ENCODE results near the gene OR10K1.
"Not testable (repeated sequence)": the region's sequence is repeated elsewhere in the genome, so short reads cannot be mapped to it uniquely, and the experiment has no call there.

OR10K1 gene, protein sequence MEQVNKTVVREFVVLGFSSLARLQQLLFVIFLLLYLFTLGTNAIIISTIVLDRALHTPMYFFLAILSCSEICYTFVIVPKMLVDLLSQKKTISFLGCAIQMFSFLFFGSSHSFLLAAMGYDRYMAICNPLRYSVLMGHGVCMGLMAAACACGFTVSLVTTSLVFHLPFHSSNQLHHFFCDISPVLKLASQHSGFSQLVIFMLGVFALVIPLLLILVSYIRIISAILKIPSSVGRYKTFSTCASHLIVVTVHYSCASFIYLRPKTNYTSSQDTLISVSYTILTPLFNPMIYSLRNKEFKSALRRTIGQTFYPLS

DNA sequence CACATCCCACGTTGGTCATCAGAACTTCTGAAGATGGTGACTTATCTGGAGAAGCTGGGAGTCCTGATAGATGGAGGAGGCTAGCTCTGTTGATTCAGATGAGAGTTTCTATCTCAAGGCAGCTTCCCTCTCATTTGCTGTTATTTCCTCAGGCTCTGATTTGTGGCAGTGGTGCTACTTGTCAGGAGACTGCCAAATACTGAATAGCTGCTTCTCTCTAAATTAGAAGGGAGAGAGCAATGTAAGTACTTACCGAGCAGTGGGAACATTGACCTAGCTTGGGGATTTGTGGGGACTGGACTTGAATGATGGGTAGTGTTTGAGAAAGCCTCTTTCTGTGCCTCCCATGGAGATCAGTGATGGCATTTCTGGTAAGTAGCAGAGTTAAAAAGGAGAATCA, at the start of gene OR10K1:
OR10K1 (plus strand) TSS at position 301 of the 400 bp plus-strand sequence. CDS start 3,728 bp downstream, outside the sequence.
- DNase-seq: no peak

DNA sequence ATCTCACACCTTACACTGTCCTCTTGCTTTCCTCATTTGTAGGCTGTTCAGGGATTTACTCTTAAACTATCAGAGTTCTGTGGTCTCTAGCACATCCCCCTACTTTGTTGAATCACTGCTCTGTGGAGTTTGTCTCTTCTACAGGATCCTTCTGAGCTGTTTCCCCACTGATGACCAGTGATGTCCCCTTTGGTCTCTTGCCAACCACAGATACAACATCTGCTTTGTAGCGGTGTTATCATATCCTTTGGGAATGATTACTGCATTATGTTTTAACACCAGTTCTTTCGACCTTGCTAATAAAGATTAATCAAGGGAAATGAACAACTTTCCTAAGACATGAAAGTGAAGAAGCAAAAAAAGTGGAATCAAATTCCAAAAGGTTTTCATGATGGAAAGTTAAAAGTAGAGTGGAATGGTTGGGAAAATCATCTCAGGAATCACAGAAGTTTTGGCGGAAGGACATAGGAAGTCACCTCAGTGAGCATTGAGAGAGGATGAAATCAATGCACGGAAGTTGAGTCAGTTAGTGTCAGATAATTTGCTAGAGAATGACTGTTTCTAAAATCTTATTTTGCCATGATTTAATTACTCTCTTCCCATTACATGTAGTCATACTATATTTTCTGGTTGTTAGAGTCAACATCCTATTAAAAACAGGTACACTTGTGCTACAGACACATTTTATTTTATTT, 46.8 kb upstream of the OR10K1 start:
- no peak for DNase-seq

DNA sequence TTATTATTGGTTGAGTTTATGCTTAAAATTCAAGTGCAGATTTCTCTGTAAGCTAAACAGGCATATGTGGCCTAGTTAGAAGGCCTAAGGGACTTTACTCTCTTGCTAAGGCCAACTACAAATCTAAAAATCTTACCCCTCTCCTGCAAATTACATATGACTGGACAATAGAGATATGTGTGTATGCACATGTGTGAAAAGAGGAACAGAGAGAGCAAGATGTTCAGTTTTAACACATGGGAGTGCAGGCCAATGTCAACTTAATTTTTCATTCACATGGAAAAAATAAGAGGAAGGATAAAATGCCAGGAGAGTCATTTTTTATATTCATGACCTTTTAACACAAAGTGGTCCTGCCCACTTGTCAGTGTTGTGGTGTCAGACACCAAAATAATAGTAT, 44.0 kb upstream of the OR10K1 start:
- DNase-seq: no peak

DNA sequence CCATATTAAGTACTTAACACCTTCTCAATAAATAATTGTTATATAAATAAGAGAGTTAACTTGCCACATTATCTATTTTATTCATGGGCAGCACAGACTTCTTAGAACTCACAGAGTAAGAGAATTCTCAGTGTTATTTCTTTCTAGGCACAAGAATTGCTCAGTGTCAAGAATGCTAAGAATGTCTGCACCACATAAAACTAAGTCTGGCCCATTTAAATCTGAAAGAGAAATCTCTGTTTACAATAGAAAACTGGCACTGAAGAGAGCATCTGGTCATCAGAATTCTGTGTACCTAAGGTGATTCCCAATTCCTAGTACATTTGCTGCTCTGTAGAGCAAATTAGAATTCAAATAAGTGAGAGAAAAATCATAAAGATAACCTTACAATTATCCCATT, 39.4 kb upstream of the OR10K1 start:
- no peak for DNase-seq

DNA sequence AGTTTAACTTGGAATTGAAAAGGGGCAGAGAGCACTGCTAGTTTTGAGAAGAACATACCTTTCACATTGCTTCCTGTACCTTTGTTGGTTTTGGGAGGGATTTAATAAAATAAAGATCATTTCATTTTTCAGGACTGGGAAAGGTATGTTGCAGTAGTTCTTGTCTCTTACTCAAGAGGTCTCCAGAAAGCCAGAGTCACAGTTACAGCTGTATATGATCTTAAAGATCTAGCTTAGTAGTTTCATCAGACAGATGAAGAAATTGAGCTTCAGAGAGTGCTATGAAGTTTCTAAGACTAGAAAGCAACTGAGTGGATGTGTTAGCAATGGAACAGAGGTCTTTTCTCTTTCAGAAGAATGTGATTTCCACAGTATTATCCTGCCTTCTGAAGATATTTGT, 36.6 kb upstream of the OR10K1 start:
- DNase-seq: no peak

DNA sequence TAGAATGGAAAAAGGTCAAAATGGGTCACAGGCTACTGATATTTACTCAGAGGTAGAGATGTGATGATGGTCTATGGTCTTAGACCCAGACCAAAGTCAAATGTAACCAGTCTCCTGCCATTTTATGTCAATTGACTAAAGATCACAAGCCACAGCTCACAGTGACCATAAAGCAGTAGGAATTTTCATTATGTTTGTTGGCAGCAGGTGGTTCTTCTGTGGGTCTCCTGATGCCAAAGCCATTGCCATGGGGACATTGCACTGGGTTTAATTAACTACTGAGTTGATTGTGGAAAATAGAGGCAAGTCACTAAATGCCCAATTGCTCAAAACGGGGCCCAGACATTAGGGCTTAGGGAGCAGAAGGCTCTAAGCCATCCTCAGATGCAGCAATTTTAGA, 35.5 kb upstream of the OR10K1 start, which contains the start of gene OR10K2:
OR10K2 (minus strand) TSS at position 101 of the 400 bp plus-strand sequence. CDS start 5,371 bp downstream, outside the sequence.
- DNase-seq: no peak

DNA sequence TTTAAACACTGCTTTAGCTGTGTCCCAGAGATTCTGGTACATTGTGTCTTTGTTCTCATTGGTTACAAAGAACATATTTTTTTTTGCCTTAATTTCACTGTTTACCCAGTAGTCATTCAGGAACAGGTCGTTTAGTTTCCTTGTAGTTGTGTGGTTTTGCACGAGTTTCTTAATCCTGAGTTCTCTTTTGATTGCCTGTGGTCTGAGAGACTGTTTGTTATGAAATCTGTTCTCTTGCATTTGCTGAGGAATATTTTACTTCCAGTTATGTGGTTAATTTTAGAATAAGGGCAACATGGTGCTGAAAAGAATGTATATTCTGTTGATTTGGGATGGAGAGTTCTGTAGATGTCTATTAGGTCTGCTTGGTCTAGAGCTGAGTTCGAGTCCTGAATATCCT, 31.5 kb upstream of the OR10K1 start:
- not testable (repeated sequence) for DNase-seq

DNA sequence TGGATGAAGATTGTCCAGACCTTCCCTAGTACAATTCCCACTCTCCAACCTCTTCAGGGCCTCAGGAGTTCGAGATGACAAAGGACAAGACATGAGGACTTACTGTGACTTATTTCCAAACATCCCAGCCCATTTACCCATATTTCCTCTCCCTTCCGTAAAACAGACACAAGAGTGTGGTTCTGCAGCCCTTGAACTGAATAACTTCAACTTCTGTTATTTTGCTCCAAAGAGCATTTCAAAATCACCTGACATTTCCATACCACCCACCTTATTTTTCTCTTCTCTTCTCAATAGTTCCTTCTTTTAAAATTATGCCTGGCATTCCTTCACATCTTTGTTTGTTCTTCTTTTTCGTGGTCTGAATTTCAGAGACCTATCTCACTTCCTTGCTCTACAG, 26.9 kb upstream of the OR10K1 start:
- no peak for DNase-seq

DNA sequence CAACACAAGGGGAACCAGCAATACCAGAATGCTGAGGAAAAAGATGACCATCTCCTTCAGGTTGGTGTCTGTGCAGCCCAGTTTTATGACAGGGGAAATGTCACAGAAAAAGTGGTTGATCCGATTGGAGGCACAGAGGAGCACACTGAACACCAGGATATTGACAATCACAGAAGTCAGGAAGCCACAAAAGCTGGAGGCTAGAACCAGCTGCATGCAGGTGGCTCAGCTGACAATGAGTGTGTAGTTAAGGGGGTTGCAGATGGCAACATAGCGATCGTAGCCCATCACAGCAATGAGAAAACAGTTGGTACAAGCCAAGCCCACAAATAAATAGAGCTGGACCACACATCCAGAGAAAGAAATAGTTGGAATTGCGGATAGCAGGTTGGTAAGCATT, 16.3 kb upstream of the OR10K1 start:
- DNase-seq: no peak

DNA sequence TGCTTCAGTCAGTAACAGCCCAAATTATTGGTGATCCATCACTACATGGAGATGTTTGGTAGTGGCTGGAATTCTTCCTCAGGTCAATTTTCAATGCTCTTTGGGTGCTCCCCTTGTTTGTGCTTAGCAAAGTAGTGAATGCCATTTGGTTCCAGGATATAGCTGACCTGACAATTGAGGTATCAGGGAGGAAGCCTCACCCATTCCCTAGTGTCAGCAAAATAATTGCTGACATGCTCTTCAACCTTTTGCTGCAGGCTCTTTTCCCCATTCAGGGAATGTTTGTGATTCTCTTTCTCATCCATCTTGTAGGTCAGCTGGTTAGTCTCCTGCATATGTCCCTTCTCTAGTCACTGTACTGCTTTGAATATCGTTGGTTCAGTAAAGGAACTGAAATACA, 7.1 kb upstream of the OR10K1 start:
- DNase-seq: no peak

DNA sequence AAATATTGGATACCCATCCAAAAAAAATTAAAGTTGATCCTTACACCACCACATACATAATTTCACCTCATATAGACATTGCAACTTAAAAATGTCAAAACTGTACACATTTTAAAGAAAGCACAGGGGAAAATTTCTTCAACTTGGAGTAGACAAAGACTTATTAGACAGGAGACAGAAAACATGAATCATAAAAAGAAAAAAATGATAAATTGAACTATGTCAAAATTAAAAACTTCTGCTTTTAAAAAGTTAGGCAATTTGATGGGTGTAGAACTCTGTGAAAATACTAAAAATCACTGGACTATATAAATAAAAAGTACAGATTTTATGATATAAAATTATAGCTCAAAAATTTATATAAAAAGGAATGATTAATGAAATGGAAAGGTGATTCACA, 4.4 kb upstream of the OR10K1 start:
- DNase-seq: no peak

DNA sequence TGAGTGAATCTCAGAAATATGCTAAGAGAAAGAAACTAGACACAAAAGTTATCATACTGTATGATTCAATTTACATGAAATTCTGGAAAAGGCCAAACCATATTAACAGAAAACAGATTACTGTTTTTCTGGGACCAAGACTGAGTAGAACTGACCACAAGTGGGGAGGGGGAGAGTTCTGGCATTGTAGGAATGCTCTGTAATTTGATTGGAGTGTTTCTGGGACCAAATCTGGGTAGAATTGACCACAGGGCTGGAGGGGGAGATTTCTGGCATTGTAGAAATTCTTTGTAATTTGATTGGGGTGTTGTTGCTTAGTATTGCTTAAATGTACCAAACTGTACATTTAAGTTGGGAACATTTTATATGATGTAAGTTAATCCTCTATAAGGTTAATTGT, 3.4 kb upstream of the OR10K1 start:
- no peak for DNase-seq

DNA sequence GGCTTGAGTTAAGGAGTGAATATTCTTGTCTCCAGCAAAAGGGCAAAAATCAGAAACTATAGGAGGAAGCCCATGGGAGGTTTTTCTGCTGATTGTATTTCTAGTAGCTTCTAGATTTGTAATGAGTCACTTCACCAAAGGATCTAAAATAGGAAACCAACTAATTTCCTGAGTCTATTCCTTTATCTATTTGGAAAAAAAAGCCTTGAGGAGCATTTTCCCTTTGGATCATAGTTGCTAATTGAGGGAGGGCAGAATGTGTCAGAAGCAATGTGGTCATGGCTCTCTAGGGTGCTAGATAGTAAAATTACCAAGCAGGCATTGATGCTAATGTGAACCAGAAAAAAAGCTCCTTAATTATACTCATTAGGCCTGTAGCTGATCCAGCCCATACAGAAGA, 10.3 kb downstream of the OR10K1 start, which contains the start of gene OR10R2:
OR10R2 (plus strand) TSS at position 301 of the 400 bp plus-strand sequence. CDS start 106 bp downstream, outside the sequence.
- no peak for DNase-seq

DNA sequence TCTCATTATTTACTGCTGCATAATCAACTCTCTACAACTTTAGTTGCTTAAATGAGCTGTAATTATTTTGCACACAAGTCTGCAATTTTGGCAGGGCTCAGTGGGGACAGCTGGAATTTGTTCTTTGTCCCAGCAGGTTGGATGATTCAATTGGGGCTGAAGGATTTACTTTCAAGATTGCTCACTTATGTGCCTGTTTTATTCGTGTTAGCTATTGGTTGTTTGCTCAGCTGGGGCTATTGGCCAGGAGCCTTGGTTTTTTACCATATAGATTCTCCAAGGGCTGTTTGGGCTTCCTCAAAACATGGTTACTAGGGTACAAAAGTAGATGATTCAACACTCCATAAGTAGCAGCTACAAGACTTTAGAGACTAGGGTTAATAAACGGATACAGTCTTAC, 23.8 kb downstream of the OR10K1 start:
- DNase-seq: no peak

DNA sequence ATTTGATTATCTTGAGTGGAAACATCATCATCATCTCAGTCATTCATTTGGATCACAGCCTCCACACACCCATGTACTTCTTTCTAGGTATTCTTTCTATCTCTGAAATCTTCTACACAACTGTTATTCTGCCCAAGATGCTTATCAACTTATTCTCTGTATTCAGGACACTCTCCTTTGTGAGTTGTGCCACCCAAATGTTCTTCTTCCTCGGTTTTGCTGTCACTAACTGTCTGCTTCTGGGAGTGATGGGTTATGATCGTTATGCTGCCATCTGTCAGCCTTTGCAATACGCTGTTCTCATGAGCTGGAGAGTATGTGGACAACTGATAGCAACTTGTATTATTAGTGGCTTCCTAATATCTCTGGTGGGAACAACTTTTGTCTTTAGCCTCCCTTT, 29.7 kb downstream of the OR10K1 start:
- DNase-seq: no peak

DNA sequence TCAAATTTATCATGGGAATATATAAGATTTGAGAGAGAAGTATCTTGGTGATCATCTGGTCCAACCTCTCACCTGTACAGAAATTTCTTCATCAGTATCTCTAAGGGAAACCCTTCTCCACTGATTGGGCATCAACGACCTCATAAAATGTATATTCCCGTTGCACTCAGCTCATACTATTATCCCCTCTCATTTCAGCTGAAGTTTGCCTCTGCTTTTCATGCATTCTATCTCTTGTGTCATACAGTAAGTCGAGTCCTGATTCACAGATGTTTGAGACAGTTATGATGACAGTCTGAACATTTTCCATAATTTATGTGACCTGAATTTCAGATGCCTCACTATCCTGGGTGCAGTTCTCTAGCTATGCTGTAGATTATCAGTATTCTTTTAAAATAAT, 31.4 kb downstream of the OR10K1 start:
- no peak for DNase-seq

DNA sequence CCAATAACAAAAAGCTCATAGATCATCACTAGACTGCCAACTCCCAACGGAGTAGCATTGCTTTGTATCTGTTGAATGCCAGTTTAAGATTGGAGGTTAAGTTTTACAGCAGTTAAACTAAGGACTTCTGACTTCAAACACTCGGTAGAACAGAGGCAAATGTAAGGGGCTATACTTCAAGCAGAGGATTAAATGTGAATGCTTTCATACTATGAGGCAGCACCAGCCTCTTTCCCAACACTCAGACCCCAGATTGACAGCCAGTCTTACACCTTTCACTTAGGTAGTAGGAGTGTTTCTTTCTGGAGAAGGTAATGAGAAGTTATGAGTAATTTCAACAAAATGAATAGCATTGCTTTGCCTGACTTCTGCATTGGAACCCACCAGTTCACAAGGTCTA, 33.2 kb downstream of the OR10K1 start:
- no peak for DNase-seq

DNA sequence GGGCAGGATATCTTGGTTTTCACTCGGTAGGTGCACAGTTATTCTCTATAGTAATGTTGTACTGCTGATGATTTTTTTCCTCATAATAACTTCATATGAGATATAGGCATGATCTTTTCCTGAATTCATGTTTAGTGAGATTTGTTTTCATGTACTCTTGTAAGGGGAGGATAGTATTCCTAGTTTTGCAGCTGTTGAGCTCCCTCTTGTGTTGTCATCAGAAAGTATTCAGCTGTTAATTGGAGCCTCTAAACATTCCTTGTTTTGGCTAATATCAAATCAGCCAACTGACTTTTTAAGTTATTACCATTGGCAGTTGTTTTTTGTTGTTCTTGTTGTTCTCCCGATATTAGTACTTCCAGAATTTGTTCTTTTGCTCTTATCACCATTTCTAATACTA, 34.7 kb downstream of the OR10K1 start:
- peak; percentile 33 for DNase-seq

DNA sequence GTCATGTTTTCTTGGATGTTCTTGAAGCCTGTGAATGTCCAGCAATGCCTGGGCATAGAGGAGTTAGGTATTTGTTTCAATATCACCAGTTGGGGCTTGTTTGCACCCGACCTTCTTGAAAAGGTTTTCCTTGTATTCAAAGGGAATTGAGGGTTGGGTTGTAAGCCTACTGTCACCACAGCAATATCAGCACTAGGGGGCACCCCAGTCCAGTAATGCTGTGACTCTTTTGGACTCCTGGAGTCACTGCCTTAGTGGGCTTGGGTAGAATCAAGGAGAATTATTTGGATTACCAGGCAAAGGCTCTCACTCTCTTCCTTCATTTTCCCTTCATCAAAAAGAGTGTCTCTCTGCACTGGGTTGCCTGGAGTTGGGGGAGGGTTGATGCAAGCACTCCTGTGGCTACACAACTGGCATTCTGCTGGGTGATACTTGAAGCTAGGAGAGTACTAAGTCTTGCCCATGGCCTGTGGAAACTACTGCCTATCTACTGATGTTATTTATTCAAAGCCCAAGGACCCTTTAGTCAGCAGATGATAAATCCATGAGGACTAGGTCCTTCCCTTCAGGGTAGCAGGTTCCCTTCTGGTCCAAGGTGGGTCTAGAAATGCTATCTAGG, 44.8 kb downstream of the OR10K1 start:
- DNase-seq: peak; percentile 51

DNA sequence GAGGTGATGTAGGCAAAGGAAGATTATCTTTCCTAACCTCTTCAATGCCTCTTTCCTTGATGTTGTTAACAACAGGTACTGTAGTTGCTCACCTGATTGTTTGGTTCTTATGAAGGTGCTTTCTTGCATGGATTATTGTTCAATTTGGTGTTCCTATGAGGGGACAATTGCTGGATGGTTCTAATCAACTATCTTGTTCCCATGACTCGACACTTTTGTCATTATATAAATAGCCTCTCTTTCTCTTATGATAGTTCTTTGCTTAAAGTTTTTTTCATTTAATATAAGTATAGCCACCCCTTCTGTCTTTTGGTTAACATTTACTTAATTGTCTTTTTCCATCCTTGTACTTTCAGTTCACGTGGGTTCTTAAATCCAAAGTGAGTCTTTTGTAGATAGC, 45.9 kb downstream of the OR10K1 start:
- no peak for DNase-seq

DNA sequence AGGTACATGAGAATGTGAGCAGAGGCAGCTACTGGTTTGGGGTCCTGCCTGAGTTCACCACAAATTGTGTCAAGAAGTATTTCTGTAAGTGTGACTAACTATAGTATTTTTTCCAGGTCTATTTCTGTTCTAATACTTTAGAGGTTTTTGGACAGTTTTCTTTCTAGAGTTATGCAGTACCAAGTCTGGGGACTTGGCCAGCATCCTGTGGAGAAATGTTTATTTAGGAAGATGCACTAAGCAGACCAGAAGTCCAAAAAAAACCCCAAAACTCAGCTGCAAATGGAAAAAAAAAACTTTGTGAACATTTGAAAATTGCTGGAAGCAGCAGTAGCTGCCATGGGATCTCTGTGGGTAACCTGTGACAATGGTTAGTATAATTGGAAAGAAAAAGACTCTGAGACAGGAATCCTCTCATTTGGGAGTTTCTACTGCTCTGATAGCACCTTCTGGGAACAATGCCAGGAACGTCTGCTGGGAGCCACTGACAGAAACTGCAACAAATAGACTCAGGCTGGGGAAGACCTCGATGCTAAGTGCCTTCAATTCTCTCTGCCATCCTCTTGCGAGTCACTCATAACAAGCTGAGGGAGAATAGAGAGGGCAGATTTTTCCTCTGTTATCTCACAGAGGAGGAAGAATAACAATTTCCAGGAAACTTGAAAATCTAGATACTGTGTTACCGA, 48.0 kb downstream of the OR10K1 start:
- DNase-seq: no peak

DNA sequence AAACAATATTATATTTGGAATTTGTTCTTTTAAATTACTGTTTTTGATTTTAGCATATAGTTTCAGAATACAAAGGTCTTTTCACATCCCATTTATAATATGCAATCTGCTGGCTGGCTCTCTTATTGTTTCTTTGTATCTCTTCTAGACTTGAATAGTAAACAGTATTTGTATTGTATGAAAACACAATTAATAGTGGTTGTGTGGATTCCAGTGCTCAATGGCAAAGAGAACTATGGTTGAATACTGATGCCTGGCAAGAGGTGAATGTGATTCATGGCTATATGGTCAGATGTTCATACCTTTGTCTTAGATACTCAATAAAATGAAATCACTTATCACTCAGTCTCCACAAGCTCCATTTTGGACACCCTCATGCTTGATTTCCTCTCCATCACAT, 55.3 kb downstream of the OR10K1 start:
- no peak for DNase-seq

Data from GDM1 (cell line).